ENCODE measurements around the gene PLCH1.

- no peak for TF ChIP-seq POLR2A (IDR thresholded peaks at IDR 0.05)
- TF ChIP-seq CTCF (IDR thresholded peaks at IDR 0.05), result no peak
Observed at GRCh38 chr3:155495387-155495786, 249.5 kb downstream of the PLCH1 start.

Data from right lobe of liver (tissue), 4 donors.